Dermis microvascular lymphatic vessel endothelial cell (primary cell): ENCODE measurements around the gene TAS2R41. TPM values are rescaled to one million over a fixed set of nuclear protein-coding genes. Genes with fewer than 3 reads are reported as not detected.
"Not testable (repeated sequence)": the region's sequence is repeated elsewhere in the genome, so short reads cannot be mapped to it uniquely, and the experiment has no call there.

ENCODE experiments used
- DNase-seq, 2 donors: peaks; one replicate each; pipeline versions ENCODE4 v3.0.0 to v3.0.0-alpha.2; 2010; ENCODE audit warnings: low read depth in 2 of 2
- total RNA-seq: library from RNA; depleted of rRNA; stranded (reverse); fragments of >200 nt; gene quantifications from 2 replicates; pipeline ENCODE4 v1.2.1, GENCODE V29; 2014

Gene TAS2R41
- total RNA-seq, 1 donor from 2014 or later, result not detected

GRCh38 chr7:143516981-143517380, 39.3 kb downstream of the TAS2R41 start:
- DNase-seq, result no peak

DNA sequence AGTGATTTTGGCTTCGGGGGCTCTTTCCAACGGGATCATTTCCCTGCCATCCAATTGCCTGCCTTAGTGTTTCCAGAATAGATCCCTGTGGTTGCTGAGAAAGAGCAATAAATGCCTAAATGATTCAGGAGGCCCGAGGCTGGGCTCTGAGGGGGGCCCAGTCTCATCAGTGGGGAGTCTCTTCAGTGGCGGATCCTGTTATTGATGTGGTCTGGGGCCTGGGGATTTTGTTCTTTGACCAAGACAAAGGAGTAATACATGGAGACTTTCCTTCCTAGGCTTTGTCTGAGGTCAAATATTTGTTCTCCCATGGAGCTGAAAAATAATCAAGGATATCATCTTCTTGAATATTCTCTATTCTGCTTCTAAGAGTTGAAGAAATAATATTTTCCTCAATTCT, 40.8 kb downstream of the TAS2R41 start:
- no peak for DNase-seq

DNA sequence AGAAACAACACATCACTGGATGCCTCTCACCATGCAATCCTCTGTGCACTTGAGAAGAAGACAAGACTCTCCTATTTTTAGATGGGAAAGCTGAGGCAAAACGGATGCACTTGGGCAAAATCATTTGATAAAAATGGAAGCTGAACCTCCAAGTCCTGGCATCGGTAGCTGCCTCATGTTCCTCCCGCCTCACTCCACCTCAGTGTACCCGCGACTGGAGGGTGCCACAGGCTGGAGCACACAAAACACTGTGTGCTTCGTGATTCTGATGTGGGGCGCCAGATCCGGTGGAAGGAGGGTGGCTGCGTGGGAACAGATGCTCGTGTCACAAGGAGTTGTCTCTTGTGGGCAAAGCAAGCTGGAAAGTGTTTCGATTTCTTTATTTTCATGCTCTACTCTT, 41.3 kb downstream of the TAS2R41 start:
- no peak for DNase-seq

DNA sequence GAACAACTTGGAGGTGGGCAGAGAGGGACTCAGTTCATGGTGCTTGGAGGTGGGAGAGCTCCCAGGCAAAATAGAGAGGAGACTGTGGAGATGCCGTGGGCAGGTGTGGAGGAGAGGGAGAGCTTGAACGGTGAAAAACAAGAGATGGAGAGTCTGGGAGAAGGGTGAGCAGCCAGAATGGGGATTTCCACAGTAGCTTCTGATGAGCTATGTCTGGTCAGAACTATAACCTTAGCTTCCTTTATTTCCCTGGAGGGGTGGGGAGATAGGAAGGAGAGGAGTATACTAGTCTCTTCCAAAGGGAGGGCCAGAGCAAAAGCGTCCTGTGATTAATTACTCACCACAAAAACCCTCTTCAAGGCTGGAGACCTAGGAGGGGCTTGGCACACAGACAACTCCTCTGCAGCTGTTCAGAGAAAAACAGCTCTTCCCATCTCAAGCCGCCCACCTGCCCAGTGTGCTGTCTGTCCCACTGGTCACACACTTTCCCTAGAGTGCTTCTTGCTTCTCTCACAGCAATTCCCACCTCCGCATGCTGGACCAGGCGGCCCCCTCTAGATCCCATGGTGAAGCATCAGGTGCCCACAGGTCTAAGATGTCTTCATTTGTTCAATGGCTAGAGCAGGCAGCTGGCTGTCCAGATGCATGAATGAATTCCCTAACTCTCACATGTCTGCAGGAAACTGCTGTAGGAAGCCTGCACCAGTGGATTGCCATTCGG, 41.9 kb downstream of the TAS2R41 start:
- peak in 1 of 2 donors; percentile 86 for DNase-seq

DNA sequence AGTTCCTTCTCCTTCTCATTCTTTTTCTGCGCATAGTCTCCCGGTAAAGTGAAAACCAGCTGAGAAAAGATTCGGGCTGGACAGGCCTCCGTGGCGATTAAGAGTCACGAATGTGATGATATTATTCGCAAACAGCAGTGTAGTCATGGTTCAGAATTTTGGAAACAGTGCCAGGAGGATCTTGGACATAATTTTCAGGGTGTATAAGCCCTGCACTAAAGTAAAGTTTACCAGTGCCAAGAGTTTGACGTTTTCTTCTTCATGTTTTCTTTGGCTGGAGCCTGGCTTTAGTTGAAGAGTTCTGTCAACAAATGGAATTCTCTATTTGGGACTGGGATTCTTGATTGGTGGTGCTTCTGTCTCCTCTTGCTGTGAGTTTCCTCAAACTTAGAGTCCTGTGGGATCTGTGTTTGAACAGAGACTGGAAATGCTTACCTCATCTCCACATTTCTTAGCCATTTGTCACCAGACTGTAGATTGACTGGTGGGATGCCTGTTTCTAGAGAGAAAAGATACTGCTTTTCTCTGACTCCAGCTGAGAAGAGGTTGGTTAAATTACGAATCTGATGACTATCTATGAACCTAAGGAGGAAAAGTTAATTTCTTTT, 44.7 kb downstream of the TAS2R41 start:
- DNase-seq, result not testable (repeated sequence)

Other genes starting within 250 kb of the TAS2R41 start
- 58.0 and 94.2 TPM in 2 replicates for gene GSTK1, start 214.4 kb upstream of the TAS2R41 start, total RNA-seq
- not detected in 2 replicates for gene TMEM139, start 192.9 kb upstream of the TAS2R41 start, total RNA-seq
- 12.3 and 19.1 TPM in 2 replicates for gene CASP2, start 189.5 kb upstream of the TAS2R41 start, total RNA-seq
- gene CLCN1, start 161.8 kb upstream of the TAS2R41 start, total RNA-seq, result not detected in 2 replicates
- 0.13 TPM in 2 replicates for gene FAM131B, start 115.2 kb upstream of the TAS2R41 start, total RNA-seq
- gene ZYX, start 96.5 kb upstream of the TAS2R41 start, total RNA-seq, result 11.8 and 33.3 TPM in 2 replicates
- under 0.01 TPM in 1 of 2 replicates, not detected in the other for gene EPHA1, start 69.0 kb upstream of the TAS2R41 start, total RNA-seq
- not detected in 2 replicates for gene TAS2R60, start 34.4 kb upstream of the TAS2R41 start, total RNA-seq
- 0.13 TPM in 1 of 2 replicates, not detected in the other for gene CTAGE15, start 93.9 kb downstream of the TAS2R41 start, total RNA-seq
- 3.9 and 7.3 TPM in 2 replicates for gene TCAF2, start 143.1 kb downstream of the TAS2R41 start, total RNA-seq